Suprapubic skin (tissue), 4 donors: ENCODE results near the gene CADPS. TPM values are rescaled to one million over a fixed set of nuclear protein-coding genes. Genes with fewer than 3 reads are reported as not detected.

Experiments
- DNase-seq, 2 donors: peaks; one replicate each; pipeline ENCODE4 v3.0.0-alpha.2; 2019; ENCODE audit warnings: low spot score in 2 of 2
- H3K27ac ChIP-seq: fragments of 200-600 bp; sonication (generic); one replicate; pipeline ENCODE4 v1.5.1; 2019
- H3K27me3 ChIP-seq: fragments of 200-600 bp; sonication (generic); one replicate; pipeline ENCODE4 v1.5.1; 2019
- H3K36me3 ChIP-seq: fragments of 200-600 bp; sonication (generic); one replicate; pipeline ENCODE4 v1.5.1; 2019
- H3K4me1 ChIP-seq: fragments of 200-600 bp; sonication (generic); one replicate; pipeline ENCODE4 v1.5.1; 2019
- H3K4me3 ChIP-seq: fragments of 200-600 bp; sonication (generic); one replicate; pipeline ENCODE4 v1.5.1; 2019; ENCODE audit warnings: mild to moderate bottlenecking
- H3K9me3 ChIP-seq: fragments of 200-600 bp; sonication (generic); one replicate; pipeline ENCODE4 v1.5.1; 2019
- CTCF ChIP-seq, 2 donors: fragments of 200-600 bp in 1 of 2; fragments of 450-650 bp in 1 of 2; sonication (generic) in 1 of 2; IDR thresholded peaks; one replicate each; pipeline ENCODE4 v1.5.1; 2016 to 2019; ENCODE audit warnings: antibody characterized with exemption in 2 of 2, mild to moderate bottlenecking in 1 of 2, moderate library complexity in 1 of 2
- EP300 ChIP-seq: sonication (generic); formaldehyde crosslinking; IDR thresholded peaks from one replicate; pipeline ENCODE4 v1.6.1; 2017; ENCODE audit warnings: antibody characterized with exemption
- POLR2A ChIP-seq, 2 donors: fragments of 450-650 bp; IDR thresholded peaks; one replicate each; pipeline ENCODE4 v1.6.1; 2017; ENCODE audit warnings: antibody characterized with exemption in 2 of 2, mild to moderate bottlenecking in 2 of 2, moderate library complexity in 2 of 2
- POLR2AphosphoS5 ChIP-seq, 3 donors: sonication (generic); formaldehyde crosslinking; IDR thresholded peaks; one replicate each; pipeline ENCODE4 v1.6.1; 2017; ENCODE audit warnings: antibody characterized with exemption in 3 of 3
- WGBS: methylation state at CpG from one replicate; pipeline ENCODE4 v1.1.5; 2018; 5-methylcytosine and 5-hydroxymethylcytosine counted together
- total RNA-seq, 4 donors: library from RNA; depleted of rRNA; stranded (reverse); fragments of >200 nt; gene quantifications; one replicate each; pipeline ENCODE4 v1.1.0, GENCODE V29; 2016

Gene CADPS
- total RNA-seq, 4 donors from 2014 or later: 0.57 to 3.8 (median 3.0) TPM

- WGBS: 75% methylated on average over 6 of the region's 6 CpGs
- H3K27ac ChIP-seq: no peak overlapping the region
- DNase-seq: no peak
- no peak overlapping the region for H3K4me3 ChIP-seq
- no peaks in the 10 kb centered on the region for H3K9me3 ChIP-seq
- H3K27me3 ChIP-seq: no peaks in the 10 kb centered on the region
- H3K4me1 ChIP-seq: no peaks in the 10 kb centered on the region
- no peaks in the 10 kb centered on the region for H3K36me3 ChIP-seq
- TF ChIP-seq POLR2A (IDR thresholded peaks at IDR 0.05) (no peak), CTCF (IDR thresholded peaks at IDR 0.05) (no peak), EP300 (no peak), POLR2AphosphoS5 (IDR thresholded peaks at IDR 0.05) (no peak)
Measured at GRCh38 chr3:62621925-62622324, 253.3 kb downstream of the CADPS start.

- 80% methylated on average over 3 of the region's 3 CpGs for WGBS
- Histone ChIP-seq H3K36me3 (no peaks in the 10 kb centered on the region), H3K4me1 (no peaks in the 10 kb centered on the region), H3K4me3 (no peak overlapping the region), H3K27ac (no peak overlapping the region), H3K27me3 (no peaks in the 10 kb centered on the region), H3K9me3 (no peaks in the 10 kb centered on the region)
- no peak for DNase-seq
- no peak for TF ChIP-seq POLR2AphosphoS5 (IDR thresholded peaks at IDR 0.05)
- no peak for TF ChIP-seq EP300
- TF ChIP-seq POLR2A (IDR thresholded peaks at IDR 0.05): no peak
- no peak for TF ChIP-seq CTCF (IDR thresholded peaks at IDR 0.05)
Measured at GRCh38 chr3:62621176-62621575, 254.0 kb downstream of the CADPS start.

- Histone ChIP-seq H3K9me3 (no peaks in the 10 kb centered on the region), H3K4me3 (no peak overlapping the region), H3K27me3 (no peaks in the 10 kb centered on the region), H3K27ac (no peak overlapping the region), H3K36me3 (no peaks in the 10 kb centered on the region), H3K4me1 (no peaks in the 10 kb centered on the region)
- WGBS: 46% methylated on average over 5 of the region's 5 CpGs
- DNase-seq: no peak
- no peak for TF ChIP-seq EP300
- TF ChIP-seq CTCF (IDR thresholded peaks at IDR 0.05): no peak
- TF ChIP-seq POLR2A (IDR thresholded peaks at IDR 0.05): no peak
- TF ChIP-seq POLR2AphosphoS5 (IDR thresholded peaks at IDR 0.05): no peak
Measured at GRCh38 chr3:62615258-62615849, 259.9 kb downstream of the CADPS start.

- WGBS: 77% methylated on average over 1 of the region's 1 CpG
- Histone ChIP-seq H3K4me3 (no peak overlapping the region), H3K27me3 (no peaks in the 10 kb centered on the region), H3K36me3 (no peaks in the 10 kb centered on the region), H3K27ac (no peak overlapping the region), H3K9me3 (no peaks in the 10 kb centered on the region), H3K4me1 (no peaks in the 10 kb centered on the region)
- TF ChIP-seq POLR2AphosphoS5 (IDR thresholded peaks at IDR 0.05) (no peak), EP300 (no peak), CTCF (IDR thresholded peaks at IDR 0.05) (no peak), POLR2A (IDR thresholded peaks at IDR 0.05) (no peak)
- no peak for DNase-seq
Measured at GRCh38 chr3:62614527-62614926, 260.7 kb downstream of the CADPS start.

GRCh38 chr3:62611541-62612240 lies 263.5 kb downstream of the CADPS start:
- H3K27me3 ChIP-seq: no peaks in the 10 kb centered on the region
- no peak overlapping the region for H3K4me3 ChIP-seq
- peaks cover 5% of the 10 kb centered on the region for H3K4me1 ChIP-seq
- TF ChIP-seq EP300 (no peak), POLR2AphosphoS5 (IDR thresholded peaks at IDR 0.05) (no peak), CTCF (IDR thresholded peaks at IDR 0.05) (no peak), POLR2A (IDR thresholded peaks at IDR 0.05) (no peak)
- H3K27ac ChIP-seq: no peak overlapping the region
- no peaks in the 10 kb centered on the region for H3K36me3 ChIP-seq
- 74% methylated on average over 3 of the region's 3 CpGs for WGBS
- H3K9me3 ChIP-seq: no peaks in the 10 kb centered on the region
- no peak for DNase-seq
